Panc1 (cell line): ENCODE measurements around the gene ATXN7. TPM values are rescaled to one million over a fixed set of nuclear protein-coding genes. Genes with fewer than 3 reads are reported as not detected.

ENCODE experiments used
- ATAC-seq: fragments of 200-7000 bp; cut with Tn5 transposase; 2 replicates; pipeline ENCODE4 v1.9.1; 2020; ENCODE audit warnings: mild to moderate bottlenecking, moderate library complexity
- BruUV-seq: library from RNA; stranded (reverse); fragments of 400-500 nt; replicated peaks from 2 replicates; lab custom pipeline; 2021; lab: Mats Ljungman, UMichigan
- CTCF ChIA-PET: fragments of 300-600 bp; sonication (Branson Sonifier 250); formaldehyde crosslinking; loops from one replicate; lab custom pipeline; 2022; ENCODE audit warnings: antibody characterized with exemption; lab: Charles Lee
- POLR2A ChIA-PET: fragments of 300-600 bp; sonication (Branson Sonifier 250); formaldehyde crosslinking; loops from one replicate; lab custom pipeline; 2022; ENCODE audit warnings: antibody characterized with exemption; lab: Charles Lee
- DNase-seq: peaks from one replicate; pipeline ENCODE4 v3.0.0-alpha.2; 2010; ENCODE audit warnings: low read depth, low spot score
- H3K27ac ChIP-seq: 2 replicates; pipeline ENCODE4 v1.5.1; 2011; ENCODE audit warnings: mild to moderate bottlenecking, low read length, inconsistent platforms
- H3K27me3 ChIP-seq: fragments of 200-500 bp; sonication (Bioruptor generic); 2 replicates; pipeline ENCODE4 v1.6.0; 2014; ENCODE audit warnings: low read length, inconsistent platforms; ENCODE audit not compliant: control insufficient read depth, insufficient read depth
- H3K36me3 ChIP-seq: fragments of 200-500 bp; sonication (Bioruptor generic); 2 replicates; pipeline ENCODE4 v1.5.1; 2014; ENCODE audit warnings: inconsistent platforms, mild to moderate bottlenecking, low read length, moderate library complexity; ENCODE audit not compliant: control insufficient read depth, insufficient read depth
- H3K4me1 ChIP-seq: 2 replicates; pipeline ENCODE4 v1.5.1; 2011; ENCODE audit warnings: inconsistent platforms, mild to moderate bottlenecking, low read length, moderate library complexity; ENCODE audit not compliant: control insufficient read depth, insufficient read depth
- H3K4me3 ChIP-seq, 2 experiments: 2 replicates each; pipeline ENCODE4 v1.5.1; 2011 to 2012; ENCODE audit warnings: low read depth in 2 of 2, low read length in 2 of 2, mild to moderate bottlenecking in 2 of 2, inconsistent platforms in 1 of 2, moderate library complexity in 1 of 2
- H3K9me3 ChIP-seq: fragments of 200-500 bp; sonication (Bioruptor generic); 2 replicates; pipeline ENCODE4 v1.5.1; 2014; ENCODE audit warnings: low read depth, mild to moderate bottlenecking, inconsistent platforms, low read length, moderate library complexity; ENCODE audit not compliant: control insufficient read depth, insufficient read depth
- POLR2AphosphoS5 ChIP-seq: IDR thresholded peaks from 2 replicates; pipeline ENCODE4 v1.6.1; 2012; ENCODE audit warnings: mild to moderate bottlenecking, low read depth, low read length, moderate library complexity
- SIN3A ChIP-seq: IDR thresholded peaks from 2 replicates; pipeline ENCODE4 v1.6.1; 2012; ENCODE audit warnings: low read depth, mild to moderate bottlenecking, low read length, moderate library complexity, borderline replicate concordance; ENCODE audit not compliant: insufficient read depth
- TCF7L2 ChIP-seq: IDR thresholded peaks from 2 replicates; pipeline ENCODE4 v1.6.1; 2011; ENCODE audit warnings: mild to moderate bottlenecking, low read depth, low read length, inconsistent platforms
- in situ Hi-C: cut with HindIII; loops from 2 replicates; pipeline ENCODE4 v1.10.0; 2016; ENCODE audit warnings: low sequenced_read_pairs, low pct_unique_long_range_greater_than_20kb
- intact Hi-C: fragments of 100-400 bp; cut with micrococcal nuclease; formaldehyde crosslinking; loops from one replicate; pipeline ENCODE4 v1.10.0; 2022; ENCODE audit not compliant: unreplicated experiment
- total RNA-seq: library from RNA; stranded (reverse); gene quantifications from one replicate; pipeline ENCODE4 v1.2.1, GENCODE V29; 2021; ENCODE audit not compliant: unreplicated experiment
- TF ChIP-seq, protein P1 (sequence below), 2 experiments: IDR thresholded peaks; 2 replicates each; pipeline ENCODE4 v1.6.1; 2011 to 2012; ENCODE audit warnings: low read depth in 2 of 2, control low read depth in 1 of 2, low read length in 1 of 2, mild to moderate bottlenecking in 1 of 2, moderate library complexity in 1 of 2; ENCODE audit not compliant: insufficient read depth in 1 of 2
- TF ChIP-seq, protein P2 (sequence below): fragments of 450-650 bp; IDR thresholded peaks from 2 replicates; pipeline ENCODE4 v1.5.1; 2017; ENCODE audit warnings: mild to moderate bottlenecking

Gene ATXN7
- total RNA-seq, 1 experiment from 2014 or later = 17.3 TPM

DNA sequence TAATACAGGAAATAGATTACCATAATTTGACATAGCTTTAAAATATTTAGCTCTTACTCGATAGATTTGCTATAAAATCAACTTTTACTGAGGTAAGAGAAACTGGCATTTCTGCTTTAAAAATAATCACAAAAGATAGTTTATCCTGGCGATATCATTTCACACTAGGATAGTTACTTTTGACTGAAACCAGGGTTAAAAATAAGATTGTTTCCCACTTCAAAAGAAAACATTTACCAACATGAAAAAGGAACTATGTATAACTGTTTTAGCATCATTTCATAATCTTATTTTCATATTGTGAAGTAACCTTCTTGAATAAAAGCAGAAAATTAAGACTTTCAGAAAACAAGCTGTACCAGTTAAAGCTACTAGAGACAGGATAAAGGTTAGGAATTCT is 144.3 kb downstream of the ATXN7 start:
- Histone ChIP-seq H3K36me3 (peaks cover 24% of the 10 kb centered on the region), H3K9me3 (no peaks in the 10 kb centered on the region), H3K27ac (no peak overlapping the region), H3K27me3 (no peaks in the 10 kb centered on the region), H3K4me1 (no peaks in the 10 kb centered on the region), H3K4me3 (no peak overlapping the region)
- ChIA-PET CTCF (no interaction called here), POLR2A (no interaction called here)
- ATAC-seq (no peak), DNase-seq (no peak)
- no TSS peak for BruUV-seq
- in situ Hi-C loops (no loop called here), intact Hi-C loops (no loop called here)
- TF ChIP-seq POLR2AphosphoS5 (no peak), TCF7L2 (no peak), SIN3A (no peak)
- TF ChIP-seq, protein P1, sequence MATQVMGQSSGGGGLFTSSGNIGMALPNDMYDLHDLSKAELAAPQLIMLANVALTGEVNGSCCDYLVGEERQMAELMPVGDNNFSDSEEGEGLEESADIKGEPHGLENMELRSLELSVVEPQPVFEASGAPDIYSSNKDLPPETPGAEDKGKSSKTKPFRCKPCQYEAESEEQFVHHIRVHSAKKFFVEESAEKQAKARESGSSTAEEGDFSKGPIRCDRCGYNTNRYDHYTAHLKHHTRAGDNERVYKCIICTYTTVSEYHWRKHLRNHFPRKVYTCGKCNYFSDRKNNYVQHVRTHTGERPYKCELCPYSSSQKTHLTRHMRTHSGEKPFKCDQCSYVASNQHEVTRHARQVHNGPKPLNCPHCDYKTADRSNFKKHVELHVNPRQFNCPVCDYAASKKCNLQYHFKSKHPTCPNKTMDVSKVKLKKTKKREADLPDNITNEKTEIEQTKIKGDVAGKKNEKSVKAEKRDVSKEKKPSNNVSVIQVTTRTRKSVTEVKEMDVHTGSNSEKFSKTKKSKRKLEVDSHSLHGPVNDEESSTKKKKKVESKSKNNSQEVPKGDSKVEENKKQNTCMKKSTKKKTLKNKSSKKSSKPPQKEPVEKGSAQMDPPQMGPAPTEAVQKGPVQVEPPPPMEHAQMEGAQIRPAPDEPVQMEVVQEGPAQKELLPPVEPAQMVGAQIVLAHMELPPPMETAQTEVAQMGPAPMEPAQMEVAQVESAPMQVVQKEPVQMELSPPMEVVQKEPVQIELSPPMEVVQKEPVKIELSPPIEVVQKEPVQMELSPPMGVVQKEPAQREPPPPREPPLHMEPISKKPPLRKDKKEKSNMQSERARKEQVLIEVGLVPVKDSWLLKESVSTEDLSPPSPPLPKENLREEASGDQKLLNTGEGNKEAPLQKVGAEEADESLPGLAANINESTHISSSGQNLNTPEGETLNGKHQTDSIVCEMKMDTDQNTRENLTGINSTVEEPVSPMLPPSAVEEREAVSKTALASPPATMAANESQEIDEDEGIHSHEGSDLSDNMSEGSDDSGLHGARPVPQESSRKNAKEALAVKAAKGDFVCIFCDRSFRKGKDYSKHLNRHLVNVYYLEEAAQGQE (IDR thresholded peaks at IDR 0.05; ENCODE audit: insufficient read depth in 1 of 2, low read depth in 2 of 2, low read length in 1 of 2) = no peak
- TF ChIP-seq, protein P2, sequence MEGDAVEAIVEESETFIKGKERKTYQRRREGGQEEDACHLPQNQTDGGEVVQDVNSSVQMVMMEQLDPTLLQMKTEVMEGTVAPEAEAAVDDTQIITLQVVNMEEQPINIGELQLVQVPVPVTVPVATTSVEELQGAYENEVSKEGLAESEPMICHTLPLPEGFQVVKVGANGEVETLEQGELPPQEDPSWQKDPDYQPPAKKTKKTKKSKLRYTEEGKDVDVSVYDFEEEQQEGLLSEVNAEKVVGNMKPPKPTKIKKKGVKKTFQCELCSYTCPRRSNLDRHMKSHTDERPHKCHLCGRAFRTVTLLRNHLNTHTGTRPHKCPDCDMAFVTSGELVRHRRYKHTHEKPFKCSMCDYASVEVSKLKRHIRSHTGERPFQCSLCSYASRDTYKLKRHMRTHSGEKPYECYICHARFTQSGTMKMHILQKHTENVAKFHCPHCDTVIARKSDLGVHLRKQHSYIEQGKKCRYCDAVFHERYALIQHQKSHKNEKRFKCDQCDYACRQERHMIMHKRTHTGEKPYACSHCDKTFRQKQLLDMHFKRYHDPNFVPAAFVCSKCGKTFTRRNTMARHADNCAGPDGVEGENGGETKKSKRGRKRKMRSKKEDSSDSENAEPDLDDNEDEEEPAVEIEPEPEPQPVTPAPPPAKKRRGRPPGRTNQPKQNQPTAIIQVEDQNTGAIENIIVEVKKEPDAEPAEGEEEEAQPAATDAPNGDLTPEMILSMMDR = no peak

DNA sequence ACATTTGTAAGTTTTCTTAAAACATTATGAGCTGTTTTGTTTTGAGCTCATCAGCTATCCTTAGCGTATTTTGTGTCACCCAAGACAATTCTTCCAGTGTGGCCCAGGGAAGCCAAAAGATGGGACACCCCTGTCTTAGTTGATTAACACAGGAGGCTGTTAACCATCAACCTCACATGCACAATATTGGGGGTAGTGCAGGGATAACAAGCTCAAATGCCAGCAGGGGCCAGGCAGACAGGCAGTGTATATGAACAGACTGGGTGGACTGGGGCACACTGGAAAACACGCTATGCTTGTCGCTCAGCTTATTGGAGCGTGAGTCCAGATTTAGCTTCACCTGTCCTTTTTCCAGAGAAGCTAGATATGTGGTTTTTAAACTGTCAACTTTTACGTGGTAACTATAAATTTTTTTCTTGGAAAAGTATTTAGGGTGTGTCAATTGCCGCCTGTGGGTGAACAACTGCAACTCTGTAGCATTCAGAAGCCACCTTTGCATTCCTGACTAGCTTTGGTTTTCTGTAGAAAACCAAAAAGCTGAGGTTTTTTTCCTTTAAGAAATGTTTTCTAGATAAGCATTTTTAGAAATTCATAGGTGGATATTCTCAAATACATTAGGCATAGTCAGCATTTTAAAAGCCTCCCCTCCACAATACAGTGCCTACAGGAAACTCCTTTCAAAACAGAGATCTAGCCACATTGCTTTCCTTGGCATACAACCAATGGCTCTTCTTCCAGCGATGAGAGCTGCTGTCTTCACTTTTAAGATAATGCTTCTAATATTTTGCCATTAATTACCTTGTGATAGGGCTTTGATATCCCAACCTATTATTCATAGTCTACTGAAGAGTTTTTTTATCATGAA is 145.1 kb downstream of the ATXN7 start:
- TF ChIP-seq SIN3A (no peak), TCF7L2 (no peak), POLR2AphosphoS5 (no peak)
- TF ChIP-seq, protein P1 (IDR thresholded peaks at IDR 0.05; ENCODE audit: insufficient read depth in 1 of 2, low read depth in 2 of 2, low read length in 1 of 2) = no peak
- TF ChIP-seq, protein P2 = no peak
- Histone ChIP-seq H3K27me3 (no peaks in the 10 kb centered on the region), H3K4me1 (no peaks in the 10 kb centered on the region), H3K4me3 (no peak overlapping the region), H3K27ac (no peak overlapping the region), H3K36me3 (peaks cover 24% of the 10 kb centered on the region), H3K9me3 (no peaks in the 10 kb centered on the region)
- in situ Hi-C loops (no loop called here), intact Hi-C loops (no loop called here)
- CTCF ChIA-PET = no interaction called here
- BruUV-seq = no TSS peak
- peak; percentile 30; the same call in 1 of the 2 replicates for ATAC-seq
- POLR2A ChIA-PET = no interaction called here
- no peak for DNase-seq
